Peyer's patch (tissue), 4 donors: ENCODE results near the gene TRIM46. TPM values are rescaled to one million over a fixed set of nuclear protein-coding genes. Genes with fewer than 3 reads are reported as not detected.

Source experiments
- DNase-seq, 3 donors: peaks; one replicate each; pipeline ENCODE4 v3.0.0-alpha.2; 2017 to 2019
- H3K27ac ChIP-seq, 4 donors: fragments of 200-600 bp; sonication (generic); one replicate each; pipeline ENCODE4 v1.5.1; 2016 to 2019
- H3K27me3 ChIP-seq, 2 donors: fragments of 200-600 bp; sonication (generic); one replicate each; pipeline ENCODE4 v1.5.1; 2019
- H3K36me3 ChIP-seq, 3 donors: fragments of 200-600 bp; sonication (generic); one replicate each; pipeline ENCODE4 v1.5.1; 2016 to 2019
- H3K4me1 ChIP-seq, 4 donors: fragments of 200-600 bp; sonication (generic); one replicate each; pipeline ENCODE4 v1.5.1; 2016 to 2019
- H3K4me3 ChIP-seq, 4 donors: fragments of 200-600 bp; sonication (generic); 1 replicate in 3 of 4; 2 replicates in 1 of 4; pipeline ENCODE4 v1.5.1; 2016 to 2019; ENCODE audit warnings: mild to moderate bottlenecking in 1 of 4
- H3K9me3 ChIP-seq, 4 donors: fragments of 200-600 bp; sonication (generic); one replicate each; pipeline ENCODE4 v1.5.1; 2016 to 2019; ENCODE audit warnings: mild to moderate bottlenecking in 1 of 4
- POLR2A ChIP-seq, 2 donors: fragments of 450-650 bp; IDR thresholded peaks; one replicate each; pipeline ENCODE4 v1.5.1; 2017; ENCODE audit warnings: antibody characterized with exemption in 2 of 2, mild to moderate bottlenecking in 2 of 2, moderate library complexity in 2 of 2
- total RNA-seq, 4 donors: library from RNA; depleted of rRNA; stranded (reverse); fragments of >200 nt; gene quantifications; one replicate each; pipeline ENCODE4 v1.1.0, GENCODE V29; 2016
- TF ChIP-seq, protein P1 (sequence below), 6 experiments: fragments of 450-650 bp in 4 of 6; fragments of 200-600 bp in 2 of 6; sonication (generic) in 1 of 6; IDR thresholded peaks; one replicate each; pipeline ENCODE4 v1.5.1; 2017 to 2019; ENCODE audit warnings: antibody characterized with exemption in 6 of 6, mild to moderate bottlenecking in 3 of 6, moderate library complexity in 1 of 6

The TRIM46 gene
- total RNA-seq, 4 donors from 2014 or later = not detected

- peak overlapping the region in 2 of 4 donors; percentile 87 to 91 for H3K27ac ChIP-seq
- H3K4me1 ChIP-seq = peaks cover 0 to 28% (median 11%) of the 10 kb centered on the region in 4 donors
- peaks cover 0 to 4% of the 10 kb centered on the region in 2 donors for H3K27me3 ChIP-seq
- H3K9me3 ChIP-seq = no peaks in the 10 kb centered on the region
- peak overlapping the region; percentile 76 to 86 (median 83) for H3K4me3 ChIP-seq
- TF ChIP-seq, protein P1, sequence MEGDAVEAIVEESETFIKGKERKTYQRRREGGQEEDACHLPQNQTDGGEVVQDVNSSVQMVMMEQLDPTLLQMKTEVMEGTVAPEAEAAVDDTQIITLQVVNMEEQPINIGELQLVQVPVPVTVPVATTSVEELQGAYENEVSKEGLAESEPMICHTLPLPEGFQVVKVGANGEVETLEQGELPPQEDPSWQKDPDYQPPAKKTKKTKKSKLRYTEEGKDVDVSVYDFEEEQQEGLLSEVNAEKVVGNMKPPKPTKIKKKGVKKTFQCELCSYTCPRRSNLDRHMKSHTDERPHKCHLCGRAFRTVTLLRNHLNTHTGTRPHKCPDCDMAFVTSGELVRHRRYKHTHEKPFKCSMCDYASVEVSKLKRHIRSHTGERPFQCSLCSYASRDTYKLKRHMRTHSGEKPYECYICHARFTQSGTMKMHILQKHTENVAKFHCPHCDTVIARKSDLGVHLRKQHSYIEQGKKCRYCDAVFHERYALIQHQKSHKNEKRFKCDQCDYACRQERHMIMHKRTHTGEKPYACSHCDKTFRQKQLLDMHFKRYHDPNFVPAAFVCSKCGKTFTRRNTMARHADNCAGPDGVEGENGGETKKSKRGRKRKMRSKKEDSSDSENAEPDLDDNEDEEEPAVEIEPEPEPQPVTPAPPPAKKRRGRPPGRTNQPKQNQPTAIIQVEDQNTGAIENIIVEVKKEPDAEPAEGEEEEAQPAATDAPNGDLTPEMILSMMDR (IDR thresholded peaks at IDR 0.05) = no peak
- TF ChIP-seq POLR2A (IDR thresholded peaks at IDR 0.05) = no peak
- peaks cover 0 to 3% (median 0%) of the 10 kb centered on the region in 3 donors for H3K36me3 ChIP-seq
- DNase-seq = peak; percentile 45 to 73 (median 60)
These were observed 953 bp downstream of the TRIM46 start for GRCh38 chr1:155174324-155175280.

DNA sequence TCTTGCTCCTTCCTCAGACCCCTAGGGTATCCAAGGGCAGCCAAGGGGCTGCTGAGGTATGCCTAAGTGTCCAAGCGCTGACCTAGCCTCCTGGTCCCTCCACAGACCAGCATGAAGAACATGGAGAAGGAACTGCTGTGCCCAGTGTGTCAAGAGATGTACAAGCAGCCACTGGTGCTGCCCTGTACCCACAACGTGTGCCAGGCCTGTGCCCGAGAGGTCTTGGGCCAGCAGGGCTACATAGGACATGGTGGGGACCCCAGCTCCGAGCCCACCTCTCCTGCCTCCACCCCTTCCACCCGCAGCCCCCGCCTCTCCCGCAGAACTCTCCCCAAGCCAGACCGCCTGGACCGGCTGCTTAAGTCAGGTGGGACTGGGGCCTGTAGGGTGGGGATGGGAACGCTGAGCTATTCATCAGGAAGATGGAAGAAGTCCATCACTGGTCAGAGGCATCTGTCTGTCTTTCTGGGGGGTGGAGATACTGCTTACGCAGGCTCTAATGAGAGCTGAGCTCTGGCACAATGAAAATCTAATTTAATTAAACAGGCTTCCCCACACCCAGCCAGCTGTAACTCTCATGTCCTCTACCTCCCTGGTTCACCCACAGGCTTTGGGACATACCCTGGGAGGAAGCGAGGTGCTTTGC lies 1.8 kb downstream of the TRIM46 start:
- TF ChIP-seq POLR2A (IDR thresholded peaks at IDR 0.05) = no peak
- TF ChIP-seq, protein P1 (IDR thresholded peaks at IDR 0.05) = no peak
- peaks cover 0 to 4% of the 10 kb centered on the region in 2 donors for H3K27me3 ChIP-seq
- H3K36me3 ChIP-seq = no peaks in the 10 kb centered on the region

GRCh38 chr1:155175927-155176371 lies 2.3 kb downstream of the TRIM46 start:
- Histone ChIP-seq H3K9me3 (no peaks in the 10 kb centered on the region), H3K36me3 (no peaks in the 10 kb centered on the region), H3K27me3 (peaks cover 0 to 4% of the 10 kb centered on the region in 2 donors), H3K4me1 (peaks cover 0 to 28% (median 11%) of the 10 kb centered on the region in 4 donors), H3K4me3 (no peak overlapping the region), H3K27ac (peak overlapping the region in 1 of 4 donors; percentile 9)
- DNase-seq = peak in 2 of 3 donors; percentile 48 to 51
- TF ChIP-seq POLR2A (IDR thresholded peaks at IDR 0.05) = no peak
- TF ChIP-seq, protein P1 (IDR thresholded peaks at IDR 0.05) = peak in 2 of 6 experiments; percentile 2 to 12

More for the DNA sequence above, 1.8 kb downstream of the TRIM46 start:
- peak; percentile 13 to 47 (median 47) for DNase-seq
- peaks cover 0 to 28% (median 11%) of the 10 kb centered on the region in 4 donors for H3K4me1 ChIP-seq
- peak overlapping the region in 1 of 4 donors; percentile 87 for H3K27ac ChIP-seq
- no peak overlapping the region for H3K4me3 ChIP-seq
- H3K9me3 ChIP-seq = no peaks in the 10 kb centered on the region

- TF ChIP-seq, protein P1 (IDR thresholded peaks at IDR 0.05) = peak; percentile 87 to 95 (median 94)
- TF ChIP-seq POLR2A (IDR thresholded peaks at IDR 0.05) = no peak
- H3K36me3 ChIP-seq = no peaks in the 10 kb centered on the region
- peaks cover 0 to 28% (median 11%) of the 10 kb centered on the region in 4 donors for H3K4me1 ChIP-seq
- no peak overlapping the region for H3K4me3 ChIP-seq
- no peaks in the 10 kb centered on the region for H3K9me3 ChIP-seq
- H3K27me3 ChIP-seq = peaks cover 0 to 4% of the 10 kb centered on the region in 2 donors
- peak overlapping the region in 1 of 4 donors; percentile 9 for H3K27ac ChIP-seq
- peak; percentile 81 to 94 (median 88) for DNase-seq
These were observed 3.0 kb downstream of the TRIM46 start for GRCh38 chr1:155176544-155177071.
